Measurements from ENCODE around the gene ERF.

ERF gene

DNA sequence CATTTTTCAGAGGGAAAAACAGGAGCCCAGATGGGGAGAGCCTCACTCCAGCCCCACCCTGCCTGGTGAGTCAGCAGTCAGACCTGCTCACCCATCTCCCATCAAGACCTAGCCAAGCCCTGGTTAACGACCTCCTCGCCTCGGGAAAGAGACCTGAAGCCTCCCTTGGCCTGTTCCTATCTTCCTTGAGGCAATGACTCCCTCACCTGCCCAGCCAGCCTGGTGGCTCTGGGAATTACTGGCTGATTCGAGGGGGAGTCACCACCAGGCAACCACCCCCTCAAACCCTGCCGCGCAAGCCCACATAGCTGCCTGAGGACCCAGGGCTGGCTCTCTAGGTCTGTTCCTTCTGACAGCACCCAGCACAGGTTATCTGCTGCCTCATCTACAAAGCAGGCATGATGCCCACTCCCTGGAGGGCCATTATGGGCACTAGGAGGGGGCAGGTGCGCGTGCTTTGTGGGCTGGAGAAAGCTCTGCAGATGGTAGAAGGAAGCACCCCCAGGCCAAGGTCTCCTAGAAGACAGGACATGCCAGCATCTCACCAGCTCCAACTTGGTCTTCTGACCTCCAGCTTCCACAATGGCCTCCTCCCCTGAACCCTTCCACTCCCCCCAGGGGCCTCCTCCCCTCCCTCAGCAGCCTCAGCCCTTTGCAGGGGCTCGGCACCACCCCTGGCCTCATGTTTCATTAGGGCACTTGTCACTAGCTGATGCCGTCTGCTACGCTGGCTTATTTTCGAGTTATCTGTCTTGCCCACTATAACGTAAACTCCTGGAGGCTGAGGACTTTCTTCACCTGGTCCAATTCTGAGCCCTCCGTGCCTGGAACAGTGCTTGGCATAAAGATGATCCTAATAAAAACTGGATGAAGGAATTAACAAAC is 47.8 kb downstream of the ERF start:
- no peak for DNase-seq

DNA sequence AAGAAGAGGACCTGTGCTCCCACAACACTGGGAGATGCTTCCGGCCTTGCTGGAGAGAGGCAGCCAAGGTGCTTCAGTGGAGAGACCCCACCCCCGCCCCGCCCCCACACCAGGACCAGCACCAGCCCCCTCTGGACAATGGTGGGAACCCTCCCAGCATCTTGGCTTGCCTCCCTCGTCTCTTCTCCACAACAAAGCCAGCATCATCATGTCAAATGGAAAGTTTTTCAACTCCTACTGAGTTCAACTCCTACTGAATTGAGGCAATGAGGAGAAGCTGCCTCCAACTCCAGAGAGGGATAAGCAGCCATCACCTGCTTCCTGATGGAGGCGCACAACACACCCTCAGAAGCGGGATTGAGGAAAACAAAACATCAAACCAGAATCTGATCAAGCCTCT is 50.3 kb downstream of the ERF start:
- no peak for DNase-seq

DNA sequence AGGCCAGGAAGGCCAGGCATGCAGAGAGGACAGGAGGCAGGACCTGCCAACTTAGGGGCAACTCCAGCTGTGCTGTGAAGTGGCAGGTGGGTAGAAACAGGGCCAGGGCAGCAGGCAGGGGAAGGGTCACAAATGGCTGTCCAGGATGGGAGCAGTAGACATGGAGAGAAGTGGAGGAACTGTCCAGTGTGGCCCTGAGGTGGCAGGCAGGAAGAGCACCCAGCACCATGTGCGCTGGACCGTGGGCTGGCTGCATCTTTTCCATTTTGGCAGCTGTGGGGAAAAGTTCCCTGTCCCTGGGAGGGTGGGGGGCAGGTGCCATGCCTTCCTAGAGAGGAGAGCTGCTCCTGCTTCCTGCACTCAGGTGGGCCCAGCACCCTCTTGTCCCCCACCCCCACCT is 51.2 kb downstream of the ERF start:
- no peak for DNase-seq

DNA sequence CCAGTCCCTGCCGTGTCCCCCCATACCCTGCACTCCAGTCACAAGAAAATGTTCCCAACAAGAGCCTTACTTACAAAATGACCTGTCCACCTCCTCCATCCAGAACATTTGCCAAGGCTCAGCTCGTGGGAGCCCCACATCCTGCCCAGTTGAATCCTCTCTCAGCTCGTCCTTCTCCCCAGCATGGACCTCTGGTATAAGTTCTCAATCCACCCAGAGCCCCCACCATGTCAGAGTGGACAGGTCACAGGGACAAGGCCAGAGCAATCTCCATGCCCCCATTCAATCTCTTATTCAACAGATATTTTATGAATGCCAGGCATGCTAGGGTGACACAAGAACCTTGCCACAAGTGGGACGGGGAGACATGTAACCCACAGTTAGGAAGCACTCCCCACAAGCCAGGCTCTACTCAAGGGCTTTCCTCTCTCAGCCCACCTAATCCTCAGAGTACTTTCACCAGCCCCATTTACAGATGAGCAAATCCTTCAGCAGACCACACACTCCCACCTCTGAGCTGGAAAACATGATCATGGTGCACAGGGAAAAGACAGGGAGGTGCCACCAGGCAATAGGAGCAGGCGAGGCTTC is 52.5 kb downstream of the ERF start:
- no peak for DNase-seq

DNA sequence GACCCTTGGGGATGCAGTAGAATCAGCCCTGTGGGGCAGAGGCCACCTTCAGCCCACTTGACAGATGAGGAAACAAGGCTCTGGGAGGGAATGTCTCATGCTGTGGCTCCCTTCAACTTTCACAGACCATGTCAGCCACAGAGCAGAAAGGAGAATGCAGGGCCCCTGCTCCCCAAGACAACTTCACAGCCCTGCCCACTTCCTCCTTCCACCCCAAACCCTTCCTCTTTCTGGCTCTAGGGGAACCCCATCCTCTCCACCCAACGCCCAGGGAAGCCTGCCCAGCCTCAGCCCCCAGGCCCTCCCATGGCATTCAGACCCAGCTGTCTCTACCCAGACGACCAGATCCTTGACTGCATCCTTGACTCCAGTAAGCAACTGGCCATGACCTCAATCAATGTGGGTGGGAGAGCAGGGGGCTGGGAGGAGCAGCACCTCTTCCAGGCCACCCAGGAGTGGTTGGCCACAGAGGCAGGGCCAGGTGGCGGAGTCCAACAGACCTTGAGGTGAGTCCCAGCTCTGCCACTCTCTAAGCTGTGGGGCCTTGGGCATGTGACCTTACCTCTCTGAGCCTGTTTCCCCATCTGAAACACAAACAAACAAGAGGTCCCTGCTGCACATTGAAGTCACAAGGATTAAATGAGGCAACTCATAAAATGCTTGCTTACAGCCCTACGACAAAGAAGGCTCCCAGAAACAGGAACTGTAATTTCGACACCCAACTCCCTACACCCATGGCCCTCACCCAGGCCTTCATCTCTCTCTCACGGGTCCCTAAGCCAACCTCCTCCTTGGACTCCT is 53.2 kb downstream of the ERF start:
- peak; percentile 69 for DNase-seq

DNA sequence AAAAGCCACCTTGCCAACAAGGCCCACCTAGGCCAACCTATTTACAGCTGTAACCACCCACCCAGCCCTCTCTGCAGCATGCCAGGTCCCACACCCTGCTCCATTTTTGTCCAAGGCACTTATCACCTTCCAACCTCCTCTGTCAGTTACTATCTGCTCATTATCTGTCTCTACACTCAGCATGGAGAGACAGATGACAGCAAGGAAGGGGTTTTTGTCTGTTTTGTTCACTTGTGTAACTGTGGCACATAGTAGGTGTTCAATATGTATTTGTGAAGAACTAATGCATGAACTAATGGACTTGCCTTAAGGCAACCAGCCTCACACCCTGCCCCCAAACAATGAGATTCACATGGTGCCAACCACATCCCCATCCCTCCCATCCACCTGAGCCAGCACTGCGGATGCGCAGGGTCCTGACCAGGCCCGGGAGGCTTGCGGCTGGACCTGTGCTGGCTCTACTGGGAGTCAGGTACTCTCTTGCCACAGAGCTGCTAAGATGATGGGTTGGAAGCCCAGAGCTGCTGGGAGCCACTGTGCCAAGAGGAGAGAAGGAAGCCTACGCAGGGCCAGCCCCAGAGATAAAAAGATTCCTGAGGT is 54.7 kb downstream of the ERF start:
- DNase-seq: no peak

DNA sequence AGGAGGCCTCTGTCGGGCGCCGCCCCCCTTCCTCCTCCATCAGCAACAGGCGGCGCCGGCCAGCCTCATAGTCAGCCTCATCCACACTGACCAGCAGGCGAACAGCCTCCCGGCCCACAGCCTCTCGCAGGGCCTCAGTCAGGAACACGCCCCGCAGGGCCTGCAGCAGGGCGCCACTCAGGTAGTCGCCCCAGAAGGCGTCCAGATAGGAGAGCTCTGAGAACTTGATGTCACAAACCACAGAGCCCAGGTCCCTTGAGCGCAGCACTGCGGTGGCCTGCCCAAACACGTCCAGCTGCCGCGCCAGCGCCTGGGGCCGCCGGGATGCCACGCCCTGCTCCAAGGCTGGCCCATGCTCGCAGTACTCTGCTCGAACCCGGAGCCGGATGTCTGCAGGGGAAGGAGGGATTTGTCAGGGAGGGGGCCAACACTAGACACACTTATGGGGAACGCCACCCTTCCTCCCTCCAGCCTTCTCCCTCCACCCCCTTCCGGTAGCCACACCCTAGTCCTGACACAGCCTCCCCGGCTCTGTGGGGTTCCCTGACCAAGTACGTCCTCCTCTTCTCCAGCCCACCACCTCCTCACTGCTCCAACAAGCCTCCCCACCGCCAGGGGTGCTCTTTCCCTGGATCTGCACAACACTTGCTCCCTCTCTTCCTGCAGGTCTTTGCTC is 55.4 kb downstream of the ERF start:
- DNase-seq: peak; percentile 86

DNA sequence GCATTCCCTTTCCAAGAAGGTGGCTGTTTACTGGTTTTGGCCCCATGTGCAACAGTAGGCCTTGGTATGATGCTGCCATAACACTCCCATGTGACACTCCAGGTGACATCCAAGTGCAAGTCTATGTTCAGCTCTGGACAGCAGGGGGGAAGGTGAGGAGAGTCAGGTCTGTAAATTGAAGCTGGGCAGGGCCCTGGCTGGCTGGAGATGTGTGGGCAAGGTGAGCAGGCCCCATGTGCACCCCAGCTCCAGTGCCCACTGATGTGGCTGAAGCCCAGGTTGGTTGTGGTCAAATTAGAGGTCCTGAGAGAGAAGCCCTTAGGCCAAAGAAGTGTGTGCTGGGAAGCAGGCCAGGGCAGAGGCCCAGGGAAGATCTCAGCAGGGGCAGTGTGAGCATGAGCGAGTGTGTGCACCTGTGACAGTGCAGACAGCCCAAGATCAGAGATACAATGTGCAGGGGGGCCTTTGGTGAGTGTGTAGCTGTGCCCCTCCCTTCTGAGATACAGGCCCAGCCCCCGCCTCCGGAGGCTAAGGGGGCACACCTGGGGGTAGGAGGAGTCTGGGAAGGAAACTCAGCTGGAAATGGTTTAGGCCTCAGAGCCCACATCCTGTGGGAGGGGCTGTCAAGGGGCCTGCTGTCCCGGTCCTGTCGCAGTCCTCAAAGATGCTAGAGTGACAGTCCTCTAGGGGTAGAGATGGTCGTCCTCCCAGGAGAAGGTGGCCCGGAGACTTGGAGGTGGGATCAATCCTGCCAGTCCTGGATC is 56.1 kb downstream of the ERF start:
- peak; percentile 86 for DNase-seq

Measured in NK-92 treated with Interleukin-12 subunit alpha and Interleukin-12 subunit beta, amount 100 ng/mL, for 24 hours (cell line).